SK-N-MC (cell line): Measurements from ENCODE around the gene CDSN.

Experiments
- EZH2 ChIP-seq: fragments of 200-600 bp; sonication (generic); IDR thresholded peaks from one replicate; pipeline ENCODE4 v1.6.1; 2017; ENCODE audit warnings: antibody characterized with exemption
- FOXP2 ChIP-seq: optimal IDR thresholded peaks from 2 replicates; pipeline ENCODE3; 2011; ENCODE audit warnings: mild to moderate bottlenecking, moderate library complexity; ENCODE audit not compliant: insufficient read depth; ENCODE audit errors: extremely low read length, control extremely low read depth
- POLR2AphosphoS5 ChIP-seq: IDR thresholded peaks from 2 replicates; pipeline ENCODE4 v1.6.1; 2012; ENCODE audit warnings: mild to moderate bottlenecking, low read depth, low read length, borderline replicate concordance

DNA sequence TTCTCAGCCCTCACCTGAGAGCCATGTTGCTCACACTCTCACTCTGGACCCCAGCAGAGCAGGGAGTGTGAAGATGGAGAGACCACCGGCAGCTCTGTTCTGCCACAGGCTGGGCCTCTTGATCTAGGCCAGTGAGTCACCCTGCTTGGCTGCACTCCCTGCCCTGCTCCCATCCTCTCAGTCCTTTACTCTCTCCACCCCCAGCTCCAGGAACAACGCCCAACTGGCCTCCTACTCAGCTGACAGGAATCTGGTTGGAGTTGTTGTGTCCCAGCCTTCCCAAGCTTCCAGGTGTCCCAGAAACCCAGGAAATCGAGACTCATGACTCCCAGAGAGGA lies 5.7 kb downstream of the CDSN start, which contains the start of gene PSORS1C1:
- TF ChIP-seq POLR2AphosphoS5, result no peak
- no peak for TF ChIP-seq EZH2
- no peak for TF ChIP-seq FOXP2
